Coronary artery (tissue), 2 donors: Measurements from ENCODE around the gene CETP.

Experiments used
- DNase-seq: peaks from one replicate; pipeline ENCODE4 v3.0.0-alpha.2; 2017; ENCODE audit warnings: low spot score
- H3K27ac ChIP-seq, 2 donors: fragments of 200-600 bp; sonication (generic); one replicate each; pipeline ENCODE4 v1.5.1; 2016 to 2019
- H3K4me3 ChIP-seq: fragments of 200-600 bp; sonication (generic); 2 replicates; pipeline ENCODE4 v1.5.1; 2016; ENCODE audit warnings: mild to moderate bottlenecking, moderate library complexity
- CTCF ChIP-seq: fragments of 200-600 bp; sonication (generic); IDR thresholded peaks from one replicate; pipeline ENCODE4 v1.5.1; 2019; ENCODE audit warnings: antibody characterized with exemption

Gene CETP

GRCh38 chr16:56961851-56962281, at the start of gene CETP:
CETP (plus strand) TSS chr16:56961950; CDS start chr16:56961980, 30 bp downstream.
- no peak for TF ChIP-seq CTCF
- no peak for DNase-seq
- Histone ChIP-seq H3K27ac (peak within 1 kb of the TSS in 1 of 2 donors; percentile 43), H3K4me3 (no peak within 1 kb of the TSS)

GRCh38 chr16:56912746-56913708, 48.7 kb upstream of the CETP start:
- no peak for TF ChIP-seq CTCF
- H3K4me3 ChIP-seq = no peak overlapping the region
- DNase-seq = no peak
- H3K27ac ChIP-seq = peak overlapping the region in 1 of 2 donors; percentile 71

- no peak for TF ChIP-seq CTCF
- DNase-seq = no peak
- H3K4me3 ChIP-seq = no peak overlapping the region
- no peak overlapping the region for H3K27ac ChIP-seq
These were observed 46.9 kb upstream of the CETP start for GRCh38 chr16:56914896-56915295.

GRCh38 chr16:56915336-56916119, 46.2 kb upstream of the CETP start:
- no peak for TF ChIP-seq CTCF
- H3K4me3 ChIP-seq = no peak overlapping the region
- DNase-seq = no peak
- peak overlapping the region in 1 of 2 donors; percentile 67 for H3K27ac ChIP-seq

GRCh38 chr16:56916571-56917403, 45.0 kb upstream of the CETP start:
- peak overlapping the region; percentile 35 to 67 for H3K27ac ChIP-seq
- no peak for DNase-seq
- no peak for TF ChIP-seq CTCF
- H3K4me3 ChIP-seq = no peak overlapping the region

- DNase-seq = no peak
- Histone ChIP-seq H3K27ac (no peak overlapping the region), H3K4me3 (no peak overlapping the region)
- no peak for TF ChIP-seq CTCF
These were observed 43.2 kb upstream of the CETP start for GRCh38 chr16:56918467-56919012.
